NCI-H748 treated with DMSO at 0.1 percent for 48 hours (cell line): ENCODE measurements around the gene KRTAP23-1.

ENCODE experiments used
- DNase-seq: peaks from one replicate; lab custom pipeline; 2025; lab: John Stamatoyannopoulos, UW

The KRTAP23-1 gene, protein sequence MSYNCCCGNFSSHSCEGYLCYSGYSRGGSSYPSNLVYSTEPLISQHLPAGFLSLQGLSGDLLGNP

DNA sequence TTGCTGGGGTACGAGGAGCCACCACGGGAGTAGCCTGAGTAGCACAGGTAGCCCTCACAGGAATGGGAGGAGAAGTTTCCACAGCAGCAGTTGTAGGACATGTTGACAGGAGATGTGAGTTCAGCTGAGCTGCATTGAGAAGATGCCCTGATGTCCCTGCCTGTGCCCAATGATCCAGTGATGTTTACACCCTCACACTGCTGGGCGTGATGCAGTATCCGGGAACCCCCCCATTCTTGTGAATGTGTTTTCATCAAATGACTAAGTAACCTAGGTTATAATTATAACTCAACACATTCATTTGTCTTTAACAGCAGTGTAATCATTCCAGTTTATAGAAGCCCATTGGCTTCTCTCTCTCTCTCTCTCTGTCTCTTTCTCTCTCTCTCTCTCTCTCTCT is at the start of gene KRTAP23-1:
Gene KRTAP23-1 (minus strand): TSS at position 101 of the 400 bp plus-strand sequence. CDS start 0 bp downstream, at position 101.
- no peak for DNase-seq

DNA sequence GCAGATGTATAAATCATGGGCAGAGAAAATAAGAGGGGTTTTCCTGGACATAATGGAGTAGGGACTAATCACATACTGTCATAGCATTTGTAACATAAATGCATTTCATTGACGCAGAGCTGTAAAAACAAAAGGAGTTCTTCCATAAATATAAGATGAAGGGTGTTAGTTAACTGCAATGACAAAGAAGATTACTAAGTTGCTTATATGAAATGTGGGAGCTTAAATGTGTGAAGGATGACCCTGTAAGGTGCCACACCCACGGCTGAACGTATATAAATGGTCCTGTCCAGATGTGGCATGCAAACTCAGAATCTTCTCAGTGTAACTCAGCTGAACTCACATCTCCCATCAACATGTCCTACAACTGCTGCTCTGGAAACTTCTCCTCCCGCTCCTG is 47.3 kb upstream of the KRTAP23-1 start, which contains the start of gene KRTAP13-1:
Gene KRTAP13-1 (plus strand): TSS at position 301 of the 400 bp plus-strand sequence. CDS start 56 bp downstream, at position 357.
- DNase-seq: no peak

DNA sequence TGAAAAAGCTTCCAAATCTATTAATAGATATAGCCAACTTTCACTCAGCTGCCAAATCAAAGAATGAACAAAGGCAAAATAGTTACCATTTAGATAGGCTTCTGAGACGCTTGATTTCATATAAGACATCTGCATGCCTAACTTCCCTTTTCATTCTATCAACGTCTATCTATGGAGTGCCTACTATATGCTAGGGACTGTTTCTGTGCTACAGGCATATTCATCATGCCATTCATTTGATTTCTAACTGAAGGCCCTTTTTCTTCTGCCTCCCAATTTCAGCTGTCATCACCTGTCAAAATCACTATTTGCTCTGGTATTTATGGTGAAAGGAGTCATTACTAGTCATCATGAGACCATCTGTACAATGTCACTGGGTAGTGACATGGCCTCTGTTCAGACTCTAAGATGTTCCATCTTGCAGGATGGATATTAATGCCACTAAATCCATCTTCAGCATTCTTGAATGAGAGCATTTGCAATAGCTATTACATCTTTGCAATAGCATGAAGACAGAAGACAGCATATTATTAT is 43.2 kb upstream of the KRTAP23-1 start:
- no peak for DNase-seq

DNA sequence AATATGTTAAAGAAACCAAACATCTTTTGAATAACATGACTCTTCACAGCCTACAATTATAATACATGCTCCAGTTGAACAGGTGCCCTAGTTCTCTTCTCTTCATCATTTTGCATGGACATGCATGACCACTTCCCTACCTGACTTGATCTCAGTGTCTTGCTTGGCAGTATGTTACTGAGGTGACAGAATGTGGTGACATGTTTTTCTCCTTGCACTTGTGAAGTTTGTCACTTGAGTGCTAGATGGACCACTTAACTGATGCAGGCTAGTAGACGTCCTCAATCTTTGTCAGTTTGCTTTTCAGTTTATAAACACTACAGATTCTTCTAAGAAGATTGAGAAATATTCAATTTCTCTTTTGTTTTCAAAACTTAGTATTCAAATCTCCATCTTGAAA is 33.8 kb upstream of the KRTAP23-1 start:
- DNase-seq: no peak

DNA sequence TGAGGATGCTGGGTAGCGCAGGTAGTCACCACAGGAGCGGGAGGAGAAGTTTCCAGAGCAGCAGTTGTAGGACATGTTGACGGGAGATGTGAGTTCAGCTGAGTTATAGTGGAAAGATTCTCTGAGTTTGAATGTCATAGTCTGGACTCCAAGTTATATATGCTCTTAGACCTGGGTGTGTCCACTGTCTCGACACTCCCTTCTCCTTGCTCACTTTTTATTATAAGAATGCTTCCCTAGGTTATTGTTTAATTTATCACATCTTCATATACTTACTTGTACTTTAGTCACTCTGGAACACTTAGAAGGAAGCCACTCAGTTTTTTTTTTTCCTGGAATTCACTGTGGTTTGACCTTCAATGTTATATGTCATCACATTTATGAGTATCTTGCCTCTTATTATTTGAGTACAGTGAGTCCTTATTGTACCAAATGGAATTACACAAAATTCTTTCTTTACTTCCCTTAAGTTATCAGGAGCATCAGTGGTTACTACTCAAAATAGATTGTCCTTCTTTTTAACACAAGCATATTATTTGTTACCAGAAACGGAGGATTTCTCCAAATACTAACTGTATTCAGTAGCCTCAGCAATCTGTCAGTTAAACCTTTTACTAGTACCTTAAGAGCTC is 23.8 kb upstream of the KRTAP23-1 start, which contains the start of gene KRTAP13-2:
Gene KRTAP13-2 (minus strand): TSS at position 133 of the 632 bp plus-strand sequence. CDS start 58 bp downstream, at position 75.
- DNase-seq: no peak

DNA sequence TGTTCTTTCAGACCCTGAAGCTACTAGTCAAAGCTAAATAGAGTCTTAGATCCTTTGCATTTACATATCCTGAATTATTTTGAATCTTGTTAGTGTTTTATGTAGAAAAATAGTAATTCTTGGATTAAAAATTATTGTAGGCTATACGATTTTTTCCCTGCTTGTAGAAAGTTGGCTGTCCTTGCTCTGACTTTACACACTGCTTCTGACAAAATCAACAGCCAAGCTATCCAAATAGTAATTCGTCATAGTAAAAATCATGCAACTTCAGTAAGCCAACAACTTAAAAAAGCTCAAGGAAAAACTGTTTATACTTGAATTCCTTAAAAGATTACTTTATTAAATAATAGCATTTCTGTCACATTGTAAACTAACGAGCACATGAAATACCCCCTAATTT is 7.5 kb upstream of the KRTAP23-1 start:
- DNase-seq: no peak

DNA sequence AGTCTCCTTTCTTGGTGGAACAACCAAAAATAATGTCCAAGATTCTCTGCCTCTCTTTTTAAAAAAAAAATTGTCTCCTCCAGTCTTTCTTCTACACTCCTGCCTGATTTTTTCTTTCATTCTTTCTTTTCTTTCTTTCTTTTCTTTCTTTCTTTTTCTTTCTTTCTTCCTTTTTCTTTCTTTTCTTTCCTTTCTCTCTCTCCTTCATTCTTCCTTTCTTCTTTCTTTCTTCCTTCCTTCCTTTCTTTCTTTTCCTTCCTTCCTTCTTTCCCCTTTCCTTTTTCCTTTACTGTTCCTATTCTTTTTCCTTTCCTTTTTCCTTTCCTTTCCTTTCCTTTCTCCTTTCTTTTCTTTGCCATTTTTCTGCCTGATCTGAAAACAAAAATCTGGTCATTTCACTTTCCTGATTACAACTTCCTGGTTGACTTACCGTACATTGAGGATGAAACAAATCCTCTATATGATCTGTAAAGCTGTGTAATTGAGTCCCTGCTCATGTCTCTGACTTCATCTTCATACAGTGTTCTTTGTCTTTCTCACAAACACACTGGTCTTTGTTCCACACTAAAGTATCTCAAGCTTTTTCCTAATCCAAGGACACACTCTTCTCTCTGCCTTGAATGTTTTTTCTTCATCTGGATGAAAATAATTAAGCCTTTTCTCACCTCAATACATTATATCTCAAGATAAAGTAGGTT is 6.1 kb upstream of the KRTAP23-1 start:
- no peak for DNase-seq

DNA sequence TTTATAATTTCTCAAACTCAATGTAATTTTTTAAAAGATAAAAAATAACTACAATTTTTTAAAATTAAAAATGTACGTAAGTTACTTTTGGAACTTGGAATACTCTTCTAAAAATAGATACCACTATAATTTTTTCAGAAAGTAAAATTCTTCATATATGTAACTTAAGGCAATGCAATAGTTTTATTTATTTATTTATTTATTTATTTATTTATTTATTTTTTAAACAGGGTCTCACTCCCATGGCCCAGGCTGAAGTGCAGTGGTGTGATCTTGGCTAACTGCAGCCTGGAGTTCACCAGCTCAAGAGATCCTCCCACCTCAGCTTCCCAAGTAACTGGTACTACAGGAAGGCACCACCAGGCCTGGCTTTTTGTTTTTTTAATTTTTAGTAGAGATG is 3.1 kb upstream of the KRTAP23-1 start:
- no peak for DNase-seq

DNA sequence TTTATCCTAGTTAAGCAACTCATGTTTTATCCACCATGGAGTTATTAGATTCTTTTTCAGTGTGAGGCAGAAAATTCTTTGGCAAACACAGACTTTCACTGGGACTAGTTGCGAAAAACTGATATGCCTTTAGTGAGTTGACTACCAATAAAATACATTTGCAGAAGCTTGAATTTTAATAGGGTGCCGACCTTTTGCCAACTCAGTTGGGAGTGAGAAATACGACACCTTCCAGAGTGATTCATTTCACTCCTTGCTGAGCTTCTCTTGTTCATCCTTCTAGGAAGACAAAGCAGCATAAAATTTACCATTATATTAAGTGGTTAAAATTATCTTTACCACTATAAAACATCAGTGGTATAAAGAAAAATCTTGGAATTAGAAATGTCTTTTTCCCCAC is 1.2 kb upstream of the KRTAP23-1 start:
- no peak for DNase-seq

DNA sequence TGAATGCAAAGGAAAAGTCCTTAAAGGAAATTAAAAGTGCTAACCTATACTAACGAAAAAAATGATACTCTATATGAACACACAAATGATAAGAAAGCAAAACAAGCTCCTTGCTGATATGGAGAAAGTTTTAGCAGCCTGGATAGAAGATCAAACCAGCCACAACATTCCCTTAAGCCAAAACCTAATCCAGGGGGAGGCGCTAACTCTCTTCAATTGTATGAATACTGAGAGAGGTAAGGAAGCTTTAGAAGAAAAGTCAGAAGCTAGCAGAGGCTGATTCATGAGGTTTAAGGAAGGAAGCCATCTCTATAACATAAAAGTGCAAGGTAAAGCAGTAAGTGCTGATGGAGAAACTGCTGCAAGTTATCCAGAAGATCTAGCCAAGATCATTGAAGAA is 3.4 kb downstream of the KRTAP23-1 start:
- DNase-seq: no peak

DNA sequence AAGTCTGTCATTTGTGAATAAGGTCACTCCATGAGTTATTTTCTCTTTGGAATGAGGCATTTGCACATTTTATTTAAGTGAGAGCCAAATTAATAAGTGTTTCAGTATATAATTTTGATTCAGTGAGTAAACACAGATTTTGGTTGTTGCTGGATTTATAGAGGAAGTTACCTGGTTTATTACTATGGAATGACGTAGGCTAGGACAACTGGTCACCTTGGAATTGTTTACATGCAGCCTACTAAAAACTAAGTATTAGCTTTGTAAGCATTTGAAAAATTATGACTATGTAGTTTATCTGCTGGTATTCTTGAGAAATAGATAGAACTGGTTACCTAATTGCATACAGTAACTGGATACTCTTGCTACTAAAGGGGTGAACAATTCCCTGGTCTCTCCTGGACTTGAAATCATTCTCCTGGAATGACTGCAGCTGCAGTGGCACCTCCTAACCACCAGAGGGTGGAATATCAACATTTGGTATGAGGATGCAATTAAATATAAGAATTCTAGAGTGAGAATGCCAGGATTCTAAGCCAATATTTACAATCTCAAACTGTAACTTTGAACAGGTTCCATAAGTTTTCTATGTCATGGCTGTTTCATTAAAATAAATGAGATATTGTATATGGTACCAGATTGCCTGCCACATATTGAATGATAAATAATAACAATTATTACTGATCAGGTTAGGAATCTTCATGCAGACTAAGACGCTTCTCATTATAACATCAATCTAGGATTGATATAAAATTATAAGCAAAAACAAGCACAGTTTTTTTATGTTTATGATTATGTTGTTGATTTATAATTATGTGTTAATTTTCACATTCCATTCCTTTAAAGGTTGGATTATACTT is 7.5 kb downstream of the KRTAP23-1 start:
- no peak for DNase-seq

DNA sequence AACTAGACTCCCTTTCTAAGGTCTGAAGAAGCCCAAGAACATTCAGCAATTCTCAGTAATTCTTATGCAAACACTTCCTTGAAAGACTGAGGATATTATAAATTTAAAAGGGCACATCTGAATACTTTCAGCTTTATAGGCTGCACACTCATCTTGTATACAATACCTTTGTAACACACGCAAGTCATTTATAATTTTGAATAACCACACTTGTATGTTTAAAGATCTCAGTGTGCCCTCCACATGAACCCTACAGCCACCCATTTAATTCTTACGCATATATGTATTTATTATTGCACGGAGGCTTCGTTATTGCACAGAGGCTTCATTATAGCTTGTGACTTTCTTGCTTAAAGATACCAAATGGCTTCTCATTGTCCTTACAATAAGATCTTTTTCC is 9.7 kb downstream of the KRTAP23-1 start:
- no peak for DNase-seq

DNA sequence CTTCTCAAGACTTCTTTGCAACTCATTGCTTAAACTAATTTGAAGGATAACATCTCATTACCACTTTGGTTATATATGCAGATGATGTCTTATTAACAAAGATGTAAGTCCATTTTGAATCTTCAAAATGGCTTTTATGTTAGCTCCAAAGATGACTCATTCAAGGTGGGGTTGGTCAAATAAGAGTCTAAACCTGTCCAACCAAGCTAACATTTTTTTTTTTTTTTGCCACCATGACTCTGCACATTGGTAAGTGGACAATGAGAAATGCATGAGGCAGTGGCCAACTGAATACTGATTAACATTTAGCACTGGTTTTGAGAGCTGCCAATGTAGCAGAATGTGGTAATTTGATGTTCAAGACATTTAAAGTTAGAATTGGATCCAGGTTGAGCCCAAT is 10.6 kb downstream of the KRTAP23-1 start:
- DNase-seq: no peak

DNA sequence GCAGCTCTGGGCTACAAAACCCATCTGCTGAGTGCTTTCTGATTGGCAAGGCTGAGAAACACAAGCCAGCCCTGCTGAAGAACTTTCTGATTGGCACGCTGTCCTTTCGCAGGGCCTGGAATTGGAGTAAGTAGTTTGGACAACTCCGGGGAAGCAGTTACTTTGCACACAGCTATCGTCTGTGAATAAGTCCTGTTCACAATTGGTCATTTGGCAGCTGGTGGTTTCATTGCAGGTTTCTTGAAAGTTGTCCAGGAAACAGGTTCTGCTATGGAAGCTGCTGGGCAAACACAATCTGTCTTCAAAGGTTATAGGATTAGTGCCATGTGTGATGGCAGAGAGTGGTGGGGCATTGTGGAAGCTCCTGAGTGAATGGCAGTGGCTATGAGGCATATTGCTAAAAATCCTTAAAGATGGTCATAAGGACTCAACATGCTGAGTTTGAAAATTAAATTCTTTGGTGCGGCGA is 11.1 kb downstream of the KRTAP23-1 start, which contains the start of gene KRTAP27-1:
Gene KRTAP27-1 (minus strand): TSS at position 419 of the 469 bp plus-strand sequence. CDS start 26 bp downstream, at position 393.
- no peak for DNase-seq

DNA sequence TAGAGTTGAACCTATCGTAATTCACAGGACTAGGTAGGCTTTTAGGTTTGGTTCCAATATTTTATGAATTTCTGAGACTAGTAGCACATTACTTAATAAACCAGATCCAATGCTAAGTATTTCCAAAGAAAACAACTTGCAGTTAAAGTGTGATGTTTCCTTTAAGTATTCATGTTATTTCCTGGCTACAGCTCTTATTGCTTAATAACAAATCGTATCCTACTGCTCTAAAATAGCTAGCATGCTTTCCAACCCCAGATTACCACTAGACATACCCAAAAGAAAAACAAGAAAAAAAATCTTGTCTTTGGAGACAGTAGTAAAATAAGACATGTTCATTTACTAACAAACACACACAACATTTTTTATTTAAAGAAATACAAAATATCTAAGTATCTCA is 11.8 kb downstream of the KRTAP23-1 start:
- DNase-seq: no peak

DNA sequence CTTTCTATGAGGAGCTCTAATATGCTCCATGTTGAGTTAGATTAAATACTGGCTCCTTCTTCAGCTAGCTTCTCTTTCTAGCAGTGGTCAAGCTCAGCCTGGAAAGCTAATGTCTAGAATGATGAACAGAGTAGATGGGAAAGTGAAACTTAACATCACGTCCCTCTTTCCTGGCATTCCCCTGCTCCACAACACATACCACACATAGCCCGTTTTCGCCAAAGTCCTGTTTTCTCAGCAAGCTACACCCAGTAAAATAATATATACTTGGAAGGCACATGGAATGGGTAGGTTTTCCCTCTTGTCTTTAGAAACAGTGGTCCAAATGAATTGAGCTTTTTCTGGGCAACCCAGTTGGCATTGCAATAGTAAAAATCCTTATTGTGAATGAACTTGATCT is 14.7 kb downstream of the KRTAP23-1 start:
- DNase-seq: no peak

DNA sequence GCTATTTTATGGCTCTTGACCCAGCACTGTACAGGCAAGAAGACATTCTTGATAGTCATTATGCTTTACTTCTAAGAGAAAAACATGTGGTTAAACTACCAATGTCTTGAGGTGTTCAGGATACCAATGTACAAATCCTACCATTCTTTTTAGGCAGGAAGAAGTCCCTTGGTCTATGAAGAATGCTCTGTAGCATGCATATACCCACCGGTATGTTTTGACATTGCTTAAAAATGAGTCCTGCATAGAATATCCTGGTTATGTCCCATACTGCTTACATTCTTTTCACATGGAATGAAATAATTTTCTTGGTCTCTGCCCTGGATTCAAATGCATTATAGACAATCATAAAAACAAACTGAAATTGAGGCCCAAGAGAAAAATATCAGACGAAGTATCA is 15.7 kb downstream of the KRTAP23-1 start:
- no peak for DNase-seq

DNA sequence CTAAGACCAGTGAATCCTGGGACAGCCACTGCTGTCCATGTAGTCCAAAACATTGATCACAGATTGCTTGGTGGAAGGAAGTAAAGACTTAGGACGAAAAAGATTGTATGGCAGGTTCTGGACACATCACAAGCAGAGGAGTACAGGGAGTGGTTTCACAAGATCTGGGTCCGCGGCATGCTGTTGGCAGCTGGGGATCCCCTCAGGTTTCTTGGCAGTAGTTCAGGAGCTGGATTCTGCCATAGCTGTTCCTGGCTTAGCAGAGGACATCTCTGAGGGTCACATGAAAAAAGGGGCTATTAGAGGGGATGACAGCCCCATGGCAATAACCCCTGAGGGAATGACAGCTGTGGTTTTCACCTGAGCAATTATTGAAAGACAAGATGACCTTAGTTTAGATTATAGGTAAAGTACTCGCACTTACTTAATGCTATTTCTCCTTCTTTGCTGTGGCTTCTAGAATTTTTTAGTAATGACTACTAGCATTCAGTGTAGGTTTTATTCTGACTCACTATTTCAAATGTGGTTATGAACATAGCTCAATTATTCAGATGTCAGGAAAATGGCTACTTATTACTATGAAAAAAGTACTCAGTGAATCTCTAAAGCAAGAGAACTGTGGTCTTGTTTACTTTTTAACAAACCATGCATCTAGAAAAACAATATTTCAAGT is 19.1 kb downstream of the KRTAP23-1 start:
- DNase-seq: no peak

DNA sequence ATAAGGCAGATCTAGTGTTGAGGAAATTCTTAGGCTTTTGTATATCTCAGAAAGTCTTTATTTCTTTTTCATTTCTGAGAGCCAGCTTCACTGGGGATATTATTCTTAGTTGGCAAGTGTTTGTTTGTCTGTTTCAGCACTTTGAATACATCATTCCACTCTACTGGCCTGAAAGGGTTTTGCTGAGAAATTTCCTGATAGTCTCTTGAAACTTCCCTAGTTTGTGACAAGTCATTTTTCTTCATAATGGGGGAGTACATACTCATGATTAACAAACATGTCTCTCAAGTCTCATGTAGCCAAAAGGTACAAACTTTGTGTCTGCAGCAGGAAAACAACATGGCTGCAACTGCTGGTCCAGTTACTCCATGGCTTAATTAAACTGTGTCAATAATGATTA is 22.0 kb downstream of the KRTAP23-1 start:
- no peak for DNase-seq

DNA sequence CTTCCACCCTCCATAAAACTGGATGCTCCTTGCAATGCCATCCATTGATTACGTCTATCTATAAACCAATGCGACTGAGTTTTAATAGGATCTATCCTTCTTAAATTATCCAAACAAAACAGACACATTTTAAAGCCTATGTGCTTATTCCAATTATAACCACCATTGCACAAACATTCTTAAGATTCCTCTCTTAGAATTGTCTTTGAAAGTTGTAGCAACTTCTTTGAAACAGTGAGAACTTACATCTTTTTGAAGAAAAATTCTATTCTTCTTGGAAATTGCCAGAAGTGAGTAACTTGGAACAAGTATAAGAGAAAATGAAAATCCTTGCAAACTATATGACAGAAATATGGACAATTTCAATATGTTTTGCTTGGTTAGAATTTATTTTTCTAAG is 28.2 kb downstream of the KRTAP23-1 start, which contains the start of gene KRTAP26-1:
Gene KRTAP26-1 (minus strand): TSS at position 101 of the 400 bp plus-strand sequence. CDS start 280 bp downstream, outside the sequence.
- no peak for DNase-seq

DNA sequence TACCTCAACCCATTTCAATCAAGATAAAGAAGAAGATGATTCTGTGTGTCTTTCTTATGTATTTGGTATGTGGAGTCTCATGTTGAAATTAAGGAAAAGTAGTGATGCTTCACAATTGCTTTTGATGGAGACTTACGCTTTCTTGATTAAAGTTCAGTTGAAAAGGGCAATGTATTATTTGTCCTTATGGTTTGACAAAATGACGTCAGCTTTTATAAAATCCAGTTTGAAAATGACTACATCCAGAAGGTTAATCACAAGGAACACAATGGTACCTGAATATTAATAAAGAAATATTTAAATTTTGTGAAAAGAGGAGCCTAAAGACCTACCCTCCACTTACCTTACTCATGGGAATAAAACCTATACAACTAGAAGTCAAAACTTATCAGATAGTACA is 32.7 kb downstream of the KRTAP23-1 start:
- no peak for DNase-seq
